Measurements from ENCODE around the gene DNAI7. TPM values are rescaled to one million over a fixed set of nuclear protein-coding genes. Genes with fewer than 3 reads are reported as not detected.

Gene DNAI7
- polyA plus RNA-seq, 1 of the 3 experiments (the other 2 are of a cell fraction): 0.30 TPM

GRCh38 chr12:25130741-25131188, 64.2 kb downstream of the DNAI7 start:
- Histone ChIP-seq H3K36me3 (replicated peaks in 1 of 2; ENCODE audit: control insufficient read depth in 1 of 2, insufficient read depth in 2 of 2, low read length in 1 of 2) (no peaks in the 10 kb centered on the region), H3K9ac (no peak overlapping the region), H3F3A (replicated peaks; ENCODE audit: insufficient read depth) (no peaks in the 10 kb centered on the region), H3K4me3 (ENCODE audit: low read depth in 2 of 2, low read length in 1 of 2) (peak overlapping the region in 1 of 2 experiments; percentile 17; a peak in 1 of 4 replicates), H3K79me2 (ENCODE audit: insufficient read depth) (no peaks in the 10 kb centered on the region), H3K9me3 (no peaks in the 10 kb centered on the region), H2AFZ (ENCODE audit: low read depth) (no peak overlapping the region), H4K20me1 (ENCODE audit: insufficient read depth) (no peaks in the 10 kb centered on the region), H3K27me3 (ENCODE audit: insufficient read depth) (no peaks in the 10 kb centered on the region), H3K4me2 (no peak overlapping the region), H3K4me1 (ENCODE audit: control insufficient read depth in 1 of 2, insufficient read depth in 2 of 2, low read depth in 1 of 2, low read length in 1 of 2) (no peaks in the 10 kb centered on the region), H3K9me2 (no peaks in the 10 kb centered on the region), H3K27ac (ENCODE audit: low read depth in 2 of 2, low read length in 1 of 2) (no peak overlapping the region)
- CTCF ChIA-PET: interaction anchor here (0.6 to 7.0 kb wide), 7 partner anchors 14 to 1428 kb away, joined by 3 to 45 read pairs (median 7); no protein-coding TSS in a partner anchor
- DNase-seq: peak; percentile 33
- no peak for TF ChIP-seq EP300 (IDR thresholded peaks at IDR 0.05; ENCODE audit: borderline replicate concordance in 1 of 2, low read depth in 1 of 2, low read length in 1 of 2)
- TF ChIP-seq MEF2A (IDR thresholded peaks at IDR 0.05; ENCODE audit: borderline replicate concordance, low read depth): no peak
- TF ChIP-seq RAD21 (IDR thresholded peaks at IDR 0.05; ENCODE audit: low read length): peak; percentile 77
- TF ChIP-seq CTCF (IDR thresholded peaks at IDR 0.05): peak; percentile 87
- no peak for TF ChIP-seq GATA2 (CRISPR knock-in tag; IDR thresholded peaks at IDR 0.05)
- TF ChIP-seq SMC3 (IDR thresholded peaks at IDR 0.05; ENCODE audit: low read depth, low read length): peak; percentile 53
- TF ChIP-seq SIN3A (IDR thresholded peaks at IDR 0.05; ENCODE audit: borderline replicate concordance, low read depth, low read length): no peak
- POLR2A ChIA-PET: no interaction called here

DNA sequence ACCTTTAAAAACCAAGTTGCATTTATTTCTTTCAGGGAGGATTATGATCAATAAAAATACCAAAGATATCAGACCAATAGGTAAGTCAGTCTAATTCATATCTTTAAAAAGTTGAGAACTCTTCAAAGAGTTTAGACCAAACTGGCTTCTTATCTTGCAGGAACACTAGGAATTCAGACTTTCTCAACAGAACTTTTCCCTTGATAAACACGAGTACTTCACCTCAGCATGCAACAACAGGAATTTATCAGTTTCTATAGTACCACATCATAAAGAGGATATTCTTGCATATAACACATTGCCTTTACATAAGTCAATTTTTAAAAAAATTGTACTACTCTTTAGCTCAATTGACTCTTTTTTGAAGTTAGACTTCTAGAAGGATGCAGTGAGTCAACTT, 68.2 kb downstream of the DNAI7 start:
- ChIA-PET POLR2A (no interaction called here), CTCF (interaction anchor here (0.9 to 7.0 kb wide), 3 partner anchors 28 to 135 kb away, joined by 3 to 45 read pairs (median 3); no protein-coding TSS in a partner anchor)
- no peaks in the 10 kb centered on the region for H4K20me1 ChIP-seq (ENCODE audit: insufficient read depth)
- H3K36me3 ChIP-seq (replicated peaks in 1 of 2; ENCODE audit: control insufficient read depth in 1 of 2, insufficient read depth in 2 of 2, low read length in 1 of 2): no peaks in the 10 kb centered on the region
- H3K27me3 ChIP-seq (ENCODE audit: insufficient read depth): no peaks in the 10 kb centered on the region
- peaks cover 6% of the 10 kb centered on the region for H3F3A ChIP-seq (replicated peaks; ENCODE audit: insufficient read depth)
- no peaks in the 10 kb centered on the region for H3K9me3 ChIP-seq
- H3K79me2 ChIP-seq (ENCODE audit: insufficient read depth): no peaks in the 10 kb centered on the region
- WGBS (ENCODE audit: low lambda C conversion rate): 36% methylated on average over 1 of the region's 1 CpG
- no peak overlapping the region for H2AFZ ChIP-seq (ENCODE audit: low read depth)
- no peak overlapping the region for H3K4me2 ChIP-seq
- no peak overlapping the region for H3K27ac ChIP-seq (ENCODE audit: low read depth in 2 of 2, low read length in 1 of 2)
- H3K4me1 ChIP-seq (ENCODE audit: control insufficient read depth in 1 of 2, insufficient read depth in 2 of 2, low read depth in 1 of 2, low read length in 1 of 2): 0 out of 4 replicates have a peak, but pooled peaks cover 0 to under 1% of the 10 kb centered on the region in 2 experiments
- H3K4me3 ChIP-seq (ENCODE audit: low read depth in 2 of 2, low read length in 1 of 2): no peak overlapping the region
- DNase-seq: no peak
- no peaks in the 10 kb centered on the region for H3K9me2 ChIP-seq
- H3K9ac ChIP-seq: no peak overlapping the region
- TF ChIP-seq MAX (IDR thresholded peaks at IDR 0.05; ENCODE audit: low read depth) (no peak), USF1 (IDR thresholded peaks at IDR 0.05; ENCODE audit: borderline replicate concordance, low read depth) (no peak), CTCF (IDR thresholded peaks at IDR 0.05) (no peak), NFIC (IDR thresholded peaks at IDR 0.05; ENCODE audit: borderline replicate concordance) (no peak), MXI1 (IDR thresholded peaks at IDR 0.05; ENCODE audit: low read depth, low read length) (no peak), JUND (IDR thresholded peaks at IDR 0.05) (no peak), RFX5 (IDR thresholded peaks at IDR 0.05; ENCODE audit: low read length) (no peak), TEAD4 (IDR thresholded peaks at IDR 0.05; ENCODE audit: borderline replicate concordance, insufficient read depth) (no peak), RAD21 (IDR thresholded peaks at IDR 0.05; ENCODE audit: low read length) (no peak), GATA2 (CRISPR knock-in tag; IDR thresholded peaks at IDR 0.05) (no peak), EP300 (IDR thresholded peaks at IDR 0.05; ENCODE audit: borderline replicate concordance in 1 of 2, low read depth in 1 of 2, low read length in 1 of 2) (no peak), ZBTB33 (IDR thresholded peaks at IDR 0.05; ENCODE audit: borderline replicate concordance, low read depth) (no peak), TAF1 (IDR thresholded peaks at IDR 0.05; ENCODE audit: borderline replicate concordance, low read depth, low read length) (no peak), SMC3 (IDR thresholded peaks at IDR 0.05; ENCODE audit: low read depth, low read length) (no peak), FOXJ3 (CRISPR knock-in tag; IDR thresholded peaks at IDR 0.05) (no peak)
- TF ChIP-seq, protein P1, sequence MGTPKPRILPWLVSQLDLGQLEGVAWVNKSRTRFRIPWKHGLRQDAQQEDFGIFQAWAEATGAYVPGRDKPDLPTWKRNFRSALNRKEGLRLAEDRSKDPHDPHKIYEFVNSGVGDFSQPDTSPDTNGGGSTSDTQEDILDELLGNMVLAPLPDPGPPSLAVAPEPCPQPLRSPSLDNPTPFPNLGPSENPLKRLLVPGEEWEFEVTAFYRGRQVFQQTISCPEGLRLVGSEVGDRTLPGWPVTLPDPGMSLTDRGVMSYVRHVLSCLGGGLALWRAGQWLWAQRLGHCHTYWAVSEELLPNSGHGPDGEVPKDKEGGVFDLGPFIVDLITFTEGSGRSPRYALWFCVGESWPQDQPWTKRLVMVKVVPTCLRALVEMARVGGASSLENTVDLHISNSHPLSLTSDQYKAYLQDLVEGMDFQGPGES (IDR thresholded peaks at IDR 0.05; ENCODE audit: low read depth, low read length): no peak

Data from SK-N-SH (cell line).